Breast epithelium (tissue), 4 donors: ENCODE data around the gene ZNFX1. TPM values are rescaled to one million over a fixed set of nuclear protein-coding genes. Genes with fewer than 3 reads are reported as not detected.
A peak's percentile ranks its signal among the peaks of the same experiment; 100 is the strongest.
"Not testable (repeated sequence)": the region's sequence is repeated elsewhere in the genome, so short reads cannot be mapped to it uniquely, and the experiment has no call there.

Source experiments
- DNase-seq, 2 donors: peaks; one replicate each; pipeline ENCODE4 v3.0.0-alpha.2; 2019; ENCODE audit warnings: low spot score in 2 of 2
- H3K27ac ChIP-seq, 2 donors: fragments of 200-600 bp; sonication (generic) in 1 of 2; one replicate each; pipeline ENCODE4 v1.5.1; 2016 to 2019; ENCODE audit warnings: mild to moderate bottlenecking in 1 of 2
- H3K27me3 ChIP-seq, 2 donors: fragments of 200-600 bp; sonication (generic) in 1 of 2; one replicate each; pipeline versions ENCODE4 v1.5.1 to v1.6.0; 2017 to 2019; ENCODE audit warnings: control low read depth in 1 of 2, mild to moderate bottlenecking in 1 of 2
- H3K36me3 ChIP-seq: fragments of 200-600 bp; one replicate; pipeline ENCODE4 v1.5.1; 2019
- H3K4me1 ChIP-seq, 2 donors: fragments of 200-600 bp; sonication (generic); one replicate each; pipeline ENCODE4 v1.5.1; 2016 to 2019; ENCODE audit warnings: control low read depth in 1 of 2
- H3K4me3 ChIP-seq, 3 donors: fragments of 200-600 bp; sonication (generic); 1 replicate in 2 of 3; 2 replicates in 1 of 3; pipeline ENCODE4 v1.5.1; 2016 to 2019; ENCODE audit warnings: mild to moderate bottlenecking in 3 of 3, moderate library complexity in 2 of 3
- H3K9me3 ChIP-seq, 2 donors: fragments of 200-600 bp; sonication (generic) in 1 of 2; one replicate each; pipeline ENCODE4 v1.5.1; 2016 to 2019; ENCODE audit warnings: control low read depth in 1 of 2
- POLR2A ChIP-seq: fragments of 450-650 bp; IDR thresholded peaks from one replicate; pipeline ENCODE4 v1.6.1; 2016; ENCODE audit warnings: antibody characterized with exemption, mild to moderate bottlenecking, moderate library complexity
- POLR2AphosphoS5 ChIP-seq, 3 donors: sonication (generic); formaldehyde crosslinking; IDR thresholded peaks; one replicate each; pipeline ENCODE4 v1.6.1; 2017; ENCODE audit warnings: antibody characterized with exemption in 3 of 3
- intact Hi-C: fragments of 100-400 bp; cut with DNase I; formaldehyde crosslinking; loops from one replicate; pipeline ENCODE4 v1.15.1; 2023; ENCODE audit warnings: low total_unique reads
- total RNA-seq, 3 donors: library from RNA; depleted of rRNA; stranded (reverse); fragments of >200 nt; gene quantifications; one replicate each; pipeline ENCODE4 v1.1.0, GENCODE V29; 2016
- TF ChIP-seq, protein P1 (sequence below), 3 donors: fragments of 450-650 bp; IDR thresholded peaks; one replicate each; pipeline ENCODE4 v1.5.1; 2016 to 2017; ENCODE audit warnings: antibody characterized with exemption in 3 of 3, mild to moderate bottlenecking in 3 of 3, moderate library complexity in 3 of 3

The ZNFX1 gene
- total RNA-seq, 3 donors from 2014 or later: 36.3 to 42.1 (median 36.7) TPM

DNA sequence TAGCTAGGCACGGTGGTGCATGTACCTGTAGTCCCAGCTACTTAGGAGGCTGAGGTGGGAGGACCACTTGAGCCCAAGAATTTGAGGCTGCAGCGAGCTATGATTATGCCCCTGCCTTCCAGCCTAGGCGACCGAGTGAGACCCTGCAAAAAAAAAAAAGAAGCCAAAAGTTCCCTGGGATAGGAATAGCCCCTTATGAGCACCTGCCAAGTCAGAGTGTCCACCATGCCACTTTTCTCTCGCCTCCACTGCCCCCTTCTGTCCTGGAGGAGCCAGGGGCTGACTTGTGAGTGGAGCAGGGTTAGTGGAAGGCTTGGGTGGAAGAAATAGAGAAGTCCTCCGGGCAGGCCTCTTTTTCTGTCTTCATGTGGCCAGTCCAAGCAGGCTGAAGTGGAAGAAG lies 70.8 kb downstream of the ZNFX1 start:
- TF ChIP-seq POLR2AphosphoS5 (IDR thresholded peaks at IDR 0.05): no peak
- TF ChIP-seq POLR2A: no peak
- TF ChIP-seq, protein P1, sequence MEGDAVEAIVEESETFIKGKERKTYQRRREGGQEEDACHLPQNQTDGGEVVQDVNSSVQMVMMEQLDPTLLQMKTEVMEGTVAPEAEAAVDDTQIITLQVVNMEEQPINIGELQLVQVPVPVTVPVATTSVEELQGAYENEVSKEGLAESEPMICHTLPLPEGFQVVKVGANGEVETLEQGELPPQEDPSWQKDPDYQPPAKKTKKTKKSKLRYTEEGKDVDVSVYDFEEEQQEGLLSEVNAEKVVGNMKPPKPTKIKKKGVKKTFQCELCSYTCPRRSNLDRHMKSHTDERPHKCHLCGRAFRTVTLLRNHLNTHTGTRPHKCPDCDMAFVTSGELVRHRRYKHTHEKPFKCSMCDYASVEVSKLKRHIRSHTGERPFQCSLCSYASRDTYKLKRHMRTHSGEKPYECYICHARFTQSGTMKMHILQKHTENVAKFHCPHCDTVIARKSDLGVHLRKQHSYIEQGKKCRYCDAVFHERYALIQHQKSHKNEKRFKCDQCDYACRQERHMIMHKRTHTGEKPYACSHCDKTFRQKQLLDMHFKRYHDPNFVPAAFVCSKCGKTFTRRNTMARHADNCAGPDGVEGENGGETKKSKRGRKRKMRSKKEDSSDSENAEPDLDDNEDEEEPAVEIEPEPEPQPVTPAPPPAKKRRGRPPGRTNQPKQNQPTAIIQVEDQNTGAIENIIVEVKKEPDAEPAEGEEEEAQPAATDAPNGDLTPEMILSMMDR (IDR thresholded peaks at IDR 0.05): no peak
- H3K4me1 ChIP-seq: no peaks in the 10 kb centered on the region
- no peaks in the 10 kb centered on the region for H3K27me3 ChIP-seq
- no peaks in the 10 kb centered on the region for H3K36me3 ChIP-seq
- H3K9me3 ChIP-seq: peaks cover 0 to 10% of the 10 kb centered on the region in 2 donors
- no peak overlapping the region for H3K4me3 ChIP-seq
- DNase-seq: no peak
- intact Hi-C loops: no loop called here
- no peak overlapping the region for H3K27ac ChIP-seq

DNA sequence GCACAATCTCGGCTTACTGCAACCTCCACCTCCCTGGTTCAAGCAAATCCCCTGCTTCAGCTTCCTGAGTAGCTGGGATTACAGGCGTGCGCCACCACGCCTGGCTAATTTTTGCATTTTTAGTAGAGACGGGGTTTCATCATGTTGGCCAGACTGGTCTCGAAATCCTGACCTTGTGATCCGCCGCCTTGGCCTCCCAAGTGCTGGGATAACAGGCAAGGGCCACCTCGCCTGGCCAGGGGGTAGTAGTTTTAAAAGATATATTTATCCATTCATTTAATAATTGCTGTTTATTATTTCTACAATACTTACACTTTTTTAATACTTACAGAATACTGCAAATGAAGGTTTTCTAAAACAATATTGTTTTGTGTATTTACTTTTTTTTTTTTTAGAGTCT lies 74.1 kb downstream of the ZNFX1 start:
- DNase-seq: peak in 1 of 2 donors; percentile 28
- intact Hi-C loops: no loop called here

DNA sequence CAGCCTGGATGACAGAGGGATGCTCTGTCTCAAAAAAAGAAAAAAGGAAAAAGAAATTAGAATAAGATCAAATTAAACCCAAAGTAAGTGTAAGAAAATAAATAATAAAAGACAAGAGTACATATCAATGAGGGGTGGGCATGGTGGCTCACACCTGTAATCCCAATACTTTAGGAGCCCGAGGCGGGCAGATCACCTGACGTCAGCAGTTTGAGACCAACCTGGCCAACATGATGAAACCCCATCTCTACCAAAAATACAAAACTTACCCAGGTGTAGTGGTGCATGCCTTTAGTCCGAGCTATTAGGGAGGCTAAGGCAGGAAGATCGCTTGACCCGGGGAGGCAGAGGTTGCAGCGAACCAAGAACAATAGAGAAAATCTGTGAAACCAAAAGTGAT lies 74.8 kb downstream of the ZNFX1 start:
- Histone ChIP-seq H3K27ac (no peak overlapping the region), H3K27me3 (no peaks in the 10 kb centered on the region), H3K4me3 (no peak overlapping the region), H3K4me1 (no peaks in the 10 kb centered on the region), H3K36me3 (no peaks in the 10 kb centered on the region), H3K9me3 (no peaks in the 10 kb centered on the region)
- peak in 1 of 2 donors; percentile 0 for DNase-seq
- intact Hi-C loops: no loop called here
- no peak for TF ChIP-seq POLR2A
- TF ChIP-seq, protein P1 (IDR thresholded peaks at IDR 0.05): no peak
- TF ChIP-seq POLR2AphosphoS5 (IDR thresholded peaks at IDR 0.05): no peak

More for the DNA sequence above, 74.1 kb downstream of the ZNFX1 start:
- Histone ChIP-seq H3K4me1 (no peaks in the 10 kb centered on the region), H3K27me3 (no peaks in the 10 kb centered on the region), H3K36me3 (no peaks in the 10 kb centered on the region), H3K4me3 (no peak overlapping the region), H3K9me3 (no peaks in the 10 kb centered on the region), H3K27ac (no peak overlapping the region)
- TF ChIP-seq, protein P1 (IDR thresholded peaks at IDR 0.05): no peak
- TF ChIP-seq POLR2A (no peak), POLR2AphosphoS5 (IDR thresholded peaks at IDR 0.05) (no peak)

DNA sequence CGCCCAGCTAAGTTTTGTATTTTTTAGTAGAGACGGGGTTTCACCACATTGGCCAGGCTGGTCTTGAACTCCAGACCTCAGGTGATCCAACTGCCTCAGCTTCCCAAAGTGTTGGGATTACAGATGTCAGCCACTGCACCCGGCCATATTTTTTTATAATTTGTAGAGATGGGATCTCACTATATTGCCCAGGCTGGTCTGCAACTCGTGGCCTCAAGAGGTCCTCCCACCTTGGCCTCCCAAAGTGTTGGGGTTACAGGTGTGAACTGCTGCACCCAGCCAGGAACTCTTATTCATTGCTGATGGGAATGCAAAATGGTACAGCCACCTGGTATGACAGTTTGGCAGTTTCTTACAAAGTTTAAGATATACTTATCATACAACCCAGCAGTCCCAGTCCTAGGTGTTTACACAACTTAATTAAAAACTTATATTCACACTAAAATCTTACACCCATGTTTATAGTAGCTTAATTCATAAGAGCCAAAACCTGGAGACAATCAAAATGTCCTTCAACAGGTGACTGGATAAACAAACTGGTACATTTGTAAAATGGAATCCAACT lies 78.0 kb downstream of the ZNFX1 start:
- H3K27me3 ChIP-seq: no peaks in the 10 kb centered on the region
- no peak overlapping the region for H3K27ac ChIP-seq
- no peak overlapping the region for H3K4me3 ChIP-seq
- no peaks in the 10 kb centered on the region for H3K9me3 ChIP-seq
- DNase-seq: no peak
- no peak for TF ChIP-seq POLR2AphosphoS5 (IDR thresholded peaks at IDR 0.05)
- no peak for TF ChIP-seq POLR2A
- TF ChIP-seq, protein P1 (IDR thresholded peaks at IDR 0.05): no peak
- H3K4me1 ChIP-seq: no peaks in the 10 kb centered on the region
- H3K36me3 ChIP-seq: no peaks in the 10 kb centered on the region
- intact Hi-C loops: no loop called here

DNA sequence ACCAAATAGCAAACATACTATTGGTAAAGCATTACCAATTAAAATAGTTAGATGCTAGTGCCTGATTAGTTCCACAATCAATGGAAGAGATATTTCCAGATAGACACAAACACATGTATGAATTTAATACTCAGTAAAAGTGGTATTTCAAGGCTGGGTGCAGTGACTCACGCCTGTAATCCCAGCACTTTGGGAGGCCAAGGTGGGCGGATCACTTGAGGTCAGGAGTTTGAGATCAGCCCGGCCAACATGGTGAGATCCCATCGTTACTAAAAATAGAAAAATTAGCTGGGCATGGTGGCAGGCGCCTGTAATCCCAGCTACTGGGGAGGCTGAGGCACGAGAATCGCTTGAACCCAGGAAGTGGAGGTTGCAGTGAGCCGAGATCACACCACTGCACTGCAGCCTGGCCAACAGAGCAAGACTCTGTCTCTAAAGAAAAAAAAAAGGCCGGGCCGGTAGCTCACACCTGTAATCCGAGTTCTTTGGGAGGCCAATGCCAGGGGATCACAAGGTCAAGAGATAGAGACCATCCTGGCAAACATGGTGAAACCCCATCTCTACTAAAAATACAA lies 84.8 kb downstream of the ZNFX1 start:
- H3K4me1 ChIP-seq, DNase-seq, H3K27me3 ChIP-seq, intact Hi-C loops, H3K36me3 ChIP-seq, H3K27ac ChIP-seq, H3K9me3 ChIP-seq, H3K4me3 ChIP-seq: not testable (repeated sequence)

Other genes with a start within 250 kb of the ZNFX1 start
- gene CSE1L, start 231.7 kb downstream of the ZNFX1 start, total RNA-seq: 10 to 100 TPM; 33.3 to 61.6 (median 48.5) TPM
- 10 to 100 TPM; 79.8 to 85.2 (median 79.9) TPM for gene STAU1, start 89.7 kb downstream of the ZNFX1 start, total RNA-seq
- gene DDX27, start 58.6 kb downstream of the ZNFX1 start, total RNA-seq: 10 to 100 TPM; 28.5 to 35.1 (median 34.8) TPM
- gene KCNB1, start 204.6 kb upstream of the ZNFX1 start, total RNA-seq: 10 to 100 TPM in 1 of 3 donors, 1 to 10 TPM in 2; 3.9 to 21.8 (median 5.1) TPM